Adrenal gland (tissue), 12 donors: Measurements from ENCODE around the gene LYSET. TPM values are rescaled to one million over a fixed set of nuclear protein-coding genes. Genes with fewer than 3 reads are reported as not detected.

Source experiments
- DNase-seq, 7 donors: peaks; one replicate each; pipeline ENCODE4 v3.0.0-alpha.2; 2019 to 2020
- H3K27ac ChIP-seq, 5 donors: fragments of 200-600 bp; sonication (generic) in 4 of 5; 1 replicate in 3 of 5; 2 replicates in 2 of 5; pipeline versions ENCODE4 v1.5.1 to v1.8.0; 2016 to 2020; ENCODE audit warnings: mild to moderate bottlenecking in 1 of 5
- H3K27me3 ChIP-seq: fragments of 200-600 bp; 2 replicates; pipeline ENCODE4 v1.8.0; 2021
- H3K36me3 ChIP-seq, 2 donors: fragments of 200-600 bp; replicated peaks in 1 of 2; 1 replicate in 1 of 2; 2 replicates in 1 of 2; pipeline versions ENCODE4 v1.5.1 to v1.8.0; 2018 to 2022
- H3K4me1 ChIP-seq, 2 donors: fragments of 200-600 bp; replicated peaks in 1 of 2; 1 replicate in 1 of 2; 2 replicates in 1 of 2; pipeline versions ENCODE4 v1.5.1 to v1.8.0; 2018 to 2021
- H3K4me3 ChIP-seq, 4 donors: fragments of 200-600 bp; sonication (generic) in 3 of 4; one replicate each; pipeline ENCODE4 v1.5.1; 2016 to 2018
- H3K9me3 ChIP-seq, 3 donors: fragments of 200-600 bp; sonication (generic) in 1 of 3; replicated peaks in 1 of 3; 1 replicate in 2 of 3; 2 replicates in 1 of 3; pipeline versions ENCODE4 v1.5.1 to v1.8.0; 2016 to 2021
- CTCF ChIP-seq, 6 experiments: fragments of 450-650 bp in 4 of 6; fragments of 200-600 bp in 2 of 6; sonication (generic) in 1 of 6; IDR thresholded peaks; 1 replicate in 5 of 6; 2 replicates in 1 of 6; pipeline versions ENCODE4 v1.5.1 to v1.8.0; 2016 to 2021; ENCODE audit warnings: antibody characterized with exemption in 6 of 6, mild to moderate bottlenecking in 2 of 6, moderate library complexity in 1 of 6
- POLR2A ChIP-seq, 2 donors: fragments of 450-650 bp; IDR thresholded peaks; one replicate each; pipeline ENCODE4 v1.6.1; 2017; ENCODE audit warnings: antibody characterized with exemption in 2 of 2, mild to moderate bottlenecking in 2 of 2, moderate library complexity in 1 of 2
- WGBS, 4 donors: extraction: QIAGEN DNeasy Blood & Tissue Kit in 2 of 4; methylation state at CpG; one replicate each; pipeline versions ENCODE4 v1.1.5 to v1.1.7; 2013 to 2017; 5-methylcytosine and 5-hydroxymethylcytosine counted together
- intact Hi-C, 2 donors: fragments of 100-400 bp; cut with DNase I; formaldehyde crosslinking; loops; one replicate each; pipeline versions ENCODE4 v1.14.1 to v1.15.0; 2022 to 2023
- polyA plus RNA-seq, 3 donors: library from polyadenylated mRNA; stranded (reverse); fragments of 200-250 nt in 2 of 3; fragments of 350-450 nt in 1 of 3; fragmentation: Illumina TruSeq in 1 of 3; extraction: RNeasy Lipid Tissue Mini Kit (QIAGEN cat#74804) in 1 of 3; gene quantifications; one replicate each; pipeline ENCODE4 v1.2.3, GENCODE V29; 2013 to 2014
- total RNA-seq, 9 donors: library from RNA; depleted of rRNA in 4 of 9; stranded (reverse); fragments of >200 nt in 4 of 9; fragments of 120-200 nt in 1 of 9; fragmentation: NEBNext Ultra II Directional in 1 of 9; extraction: Animal tissue kit (Norgen Biotek cat#: 25700) in 1 of 9; gene quantifications; one replicate each; pipeline versions ENCODE4 v1.1.0 to v1.2.4, GENCODE V29; 2013 to 2023
- donor health status: healthy with polysubstance abuse.
- donor health status: Bipolar disorder and iron deficiency.
- donor health status: DM: yes; HTN: yes; CAD: no.
- donor health status: DM: no; HTN: no; CAD: no.
- donor health status: DM: no; HTN: no; CAD: no.
- donor health status: DM: yes; HTN: yes; CAD: no.

LYSET gene
- total and polyA plus RNA-seq, 12 donors = 12.0 to 37.9 (median 22.4) TPM

DNA sequence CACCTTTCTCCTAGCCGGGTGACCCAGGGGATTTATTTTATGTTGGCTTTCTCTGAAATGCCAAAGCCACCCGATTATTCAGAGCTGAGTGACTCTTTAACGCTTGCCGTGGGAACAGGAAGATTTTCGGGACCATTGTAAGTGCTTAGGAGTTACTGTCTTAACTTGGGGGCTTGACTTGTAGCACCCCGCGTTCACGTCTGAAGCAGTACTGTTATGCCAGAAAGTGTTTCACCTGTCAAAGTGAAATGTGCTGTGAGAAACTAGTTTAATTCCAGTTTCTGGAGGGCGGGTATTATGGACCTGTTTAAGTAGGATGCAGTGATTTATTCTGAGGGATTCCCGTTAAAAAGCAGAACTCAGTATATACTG is 218 bp downstream of the LYSET start:
- 0 to 1% (median 1%) methylated on average over 8 to 10 of the region's 10 CpGs for WGBS, 4 donors
- DNase-seq = no peak
- peak overlapping the region; percentile 19 to 98 (median 89) for H3K27ac ChIP-seq
- intact Hi-C loops = no loop called here
- TF ChIP-seq POLR2A (IDR thresholded peaks at IDR 0.05) (no peak), CTCF (IDR thresholded peaks at IDR 0.05) (no peak)
- H3K9me3 ChIP-seq = no peaks in the 10 kb centered on the region
- H3K4me3 ChIP-seq = peak overlapping the region; percentile 74 to 95 (median 92)
- peaks cover 9 to 34% of the 10 kb centered on the region in 2 donors for H3K4me1 ChIP-seq
- H3K27me3 ChIP-seq = no peaks in the 10 kb centered on the region
- H3K36me3 ChIP-seq = peaks cover 0 to 10% of the 10 kb centered on the region in 2 donors

- H3K27ac ChIP-seq = peak overlapping the region in 3 of 5 donors; percentile 3 to 89 (median 9)
- H3K4me3 ChIP-seq = no peak overlapping the region
- 68 to 84% (median 76%) methylated on average over 6 of the region's 6 CpGs for WGBS, 4 donors
- H3K4me1 ChIP-seq = peaks cover 9 to 34% of the 10 kb centered on the region in 2 donors
- DNase-seq = peak in 1 of 7 donors; percentile 39
- H3K27me3 ChIP-seq = no peaks in the 10 kb centered on the region
- H3K36me3 ChIP-seq = peaks cover 0 to 9% of the 10 kb centered on the region in 2 donors
- TF ChIP-seq CTCF (IDR thresholded peaks at IDR 0.05) (no peak), POLR2A (IDR thresholded peaks at IDR 0.05) (no peak)
- intact Hi-C loops = no loop called here
- H3K9me3 ChIP-seq = no peaks in the 10 kb centered on the region
These were observed 1.3 kb downstream of the LYSET start for GRCh38 chr14:93186466-93186865.

DNA sequence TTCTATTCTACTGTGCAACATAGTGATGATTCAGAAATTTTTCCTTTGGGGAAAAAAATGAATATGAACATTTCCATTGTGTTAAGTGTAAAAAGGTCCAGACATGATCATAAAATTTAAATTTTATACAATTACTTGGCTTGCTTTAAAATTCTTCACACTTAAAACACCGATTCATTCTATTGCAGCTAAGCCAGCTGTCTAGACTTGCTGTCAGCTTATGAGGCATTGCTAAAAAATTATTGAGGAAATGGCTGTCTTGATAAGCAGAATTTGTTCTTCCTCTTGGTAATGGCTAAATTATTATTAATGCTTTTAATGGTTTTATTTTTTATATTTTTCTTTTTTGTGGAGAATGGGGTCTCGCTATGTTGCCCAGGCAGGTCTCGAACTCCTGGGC is 1.8 kb downstream of the LYSET start:
- Histone ChIP-seq H3K27ac (peak overlapping the region in 1 of 5 donors; percentile 9), H3K9me3 (no peaks in the 10 kb centered on the region), H3K27me3 (no peaks in the 10 kb centered on the region), H3K4me3 (no peak overlapping the region), H3K4me1 (peaks cover 9 to 34% of the 10 kb centered on the region in 2 donors), H3K36me3 (peaks cover 0 to 7% of the 10 kb centered on the region in 2 donors)
- TF ChIP-seq CTCF (IDR thresholded peaks at IDR 0.05) (no peak), POLR2A (IDR thresholded peaks at IDR 0.05) (no peak)
- WGBS, 4 donors = 93 to 96% (median 95%) methylated on average over 3 of the region's 3 CpGs
- DNase-seq = no peak
- intact Hi-C loops = no loop called here

DNA sequence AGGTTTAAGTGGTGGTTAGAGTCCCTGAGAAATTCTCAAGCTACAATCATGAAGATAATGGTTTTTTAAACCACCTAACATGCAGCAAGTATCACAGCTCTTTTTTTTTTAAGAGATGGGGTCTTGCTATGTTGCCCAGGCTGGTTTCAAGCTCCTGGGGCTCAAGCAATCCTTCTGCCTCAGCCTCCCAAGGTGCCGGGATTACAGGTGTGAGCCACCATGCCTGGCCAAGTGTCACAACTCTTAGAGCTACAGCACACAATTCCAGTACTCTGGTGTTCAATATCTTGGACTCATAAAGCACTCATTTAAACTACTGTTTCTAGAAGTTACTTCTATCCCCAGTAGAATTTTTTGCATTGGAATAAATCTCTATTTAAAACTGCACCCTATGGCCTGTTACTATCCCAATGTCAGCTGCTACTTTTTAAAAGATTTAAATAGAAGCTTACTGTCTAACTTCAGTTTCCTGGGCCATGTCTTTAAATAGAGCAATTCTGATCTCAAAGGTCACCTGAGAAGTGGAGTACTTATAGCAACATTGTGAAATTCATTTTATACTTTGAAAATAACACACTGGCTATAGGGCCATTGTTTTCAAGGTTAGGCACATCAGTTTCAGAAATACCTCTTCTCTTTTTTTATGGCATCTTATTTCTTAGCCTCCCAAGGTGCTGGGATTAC is 10.3 kb downstream of the LYSET start:
- no peaks in the 10 kb centered on the region for H3K27me3 ChIP-seq
- no peaks in the 10 kb centered on the region for H3K4me1 ChIP-seq
- no peak overlapping the region for H3K4me3 ChIP-seq
- no peak for DNase-seq
- no peaks in the 10 kb centered on the region for H3K9me3 ChIP-seq
- no peak overlapping the region for H3K27ac ChIP-seq
- 88 to 100% (median 94%) methylated on average over 1 of the region's 1 CpG for WGBS, 4 donors
- no peak for TF ChIP-seq CTCF (IDR thresholded peaks at IDR 0.05)
- no peak for TF ChIP-seq POLR2A (IDR thresholded peaks at IDR 0.05)
- H3K36me3 ChIP-seq = no peaks in the 10 kb centered on the region
- intact Hi-C loops = no loop called here
